Mesenchymal stem cell (in vitro differentiated cells and primary cell): ENCODE measurements around the gene LIMS3.
"Not testable (repeated sequence)": the region's sequence is repeated elsewhere in the genome, so short reads cannot be mapped to it uniquely, and the experiment has no call there.

Experiments used
- DNase-seq: peaks from one replicate; pipeline ENCODE4 v3.0.0-alpha.2; 2013
- H2AFZ ChIP-seq: one replicate; pipeline ENCODE4 v1.6.1; 2013; ENCODE audit warnings: low read depth, mild to moderate bottlenecking, control low read depth, inconsistent platforms, low read length, moderate library complexity
- H2AK5ac ChIP-seq: 2 replicates; pipeline ENCODE4 v1.6.1; 2013; ENCODE audit warnings: low read length, moderate library complexity, mild to moderate bottlenecking, inconsistent platforms; ENCODE audit not compliant: severe bottlenecking
- H2BK120ac ChIP-seq: one replicate; pipeline ENCODE4 v1.6.1; 2013; ENCODE audit warnings: low read depth, mild to moderate bottlenecking, inconsistent platforms, low read length, moderate library complexity
- H2BK12ac ChIP-seq, 2 experiments: one replicate each; pipeline ENCODE4 v1.6.1; 2013; ENCODE audit warnings: inconsistent platforms in 2 of 2, low read length in 2 of 2, mild to moderate bottlenecking in 2 of 2, moderate library complexity in 2 of 2, control low read depth in 1 of 2
- H2BK15ac ChIP-seq: one replicate; pipeline ENCODE4 v1.6.1; 2013; ENCODE audit warnings: mild to moderate bottlenecking, low read depth, inconsistent platforms; ENCODE audit not compliant: poor library complexity, severe bottlenecking
- H2BK5ac ChIP-seq: 2 replicates; pipeline ENCODE4 v1.6.1; 2013; ENCODE audit warnings: low read depth, mild to moderate bottlenecking, low read length, control low read depth, inconsistent platforms; ENCODE audit not compliant: poor library complexity, severe bottlenecking
- H3K14ac ChIP-seq, 2 experiments: one replicate each; pipeline ENCODE4 v1.6.1; 2013; ENCODE audit warnings: inconsistent platforms in 2 of 2, low read length in 2 of 2, control low read depth in 1 of 2, mild to moderate bottlenecking in 1 of 2, moderate library complexity in 1 of 2
- H3K18ac ChIP-seq, 2 experiments: one replicate each; pipeline ENCODE4 v1.6.1; 2013; ENCODE audit warnings: inconsistent platforms in 2 of 2, low read length in 2 of 2, control low read depth in 1 of 2, low read depth in 1 of 2, mild to moderate bottlenecking in 1 of 2
- H3K23ac ChIP-seq, 2 experiments: one replicate each; pipeline ENCODE4 v1.6.1; 2013; ENCODE audit warnings: inconsistent platforms in 2 of 2, low read length in 2 of 2, mild to moderate bottlenecking in 2 of 2, moderate library complexity in 2 of 2, control low read depth in 1 of 2
- H3K27ac ChIP-seq: 2 replicates; pipeline ENCODE4 v1.5.1; 2013; ENCODE audit warnings: mild to moderate bottlenecking, moderate library complexity, low read length, control low read depth, inconsistent platforms; ENCODE audit not compliant: poor library complexity, severe bottlenecking
- H3K27me3 ChIP-seq, 2 experiments: 2 replicates each; pipeline versions ENCODE4 v1.6.1 to v1.7.0; 2013; ENCODE audit warnings: low read length in 2 of 2, mild to moderate bottlenecking in 2 of 2, moderate library complexity in 2 of 2, control low read depth in 1 of 2, inconsistent platforms in 1 of 2; ENCODE audit not compliant: control insufficient read depth in 1 of 2, insufficient read depth in 1 of 2
- H3K36me3 ChIP-seq, 2 experiments: 2 replicates each; pipeline versions ENCODE4 v1.6.1 to v1.7.0; 2013; ENCODE audit warnings: low read length in 2 of 2, control low read depth in 1 of 2, inconsistent platforms in 1 of 2, low read depth in 1 of 2, mild to moderate bottlenecking in 1 of 2; ENCODE audit not compliant: insufficient read depth in 2 of 2, control insufficient read depth in 1 of 2
- H3K4ac ChIP-seq, 2 experiments: one replicate each; pipeline ENCODE4 v1.6.1; 2013; ENCODE audit warnings: inconsistent platforms in 2 of 2, low read length in 2 of 2, mild to moderate bottlenecking in 2 of 2, moderate library complexity in 2 of 2, control low read depth in 1 of 2, low read depth in 1 of 2
- H3K4me1 ChIP-seq: 2 replicates; pipeline ENCODE4 v1.6.1; 2013; ENCODE audit warnings: low read depth, low read length, control low read depth; ENCODE audit not compliant: control insufficient read depth, insufficient read depth
- H3K4me2 ChIP-seq: 2 replicates; pipeline ENCODE4 v1.6.1; 2013; ENCODE audit warnings: low read length, mild to moderate bottlenecking, inconsistent platforms; ENCODE audit not compliant: poor library complexity, severe bottlenecking
- H3K4me3 ChIP-seq, 2 experiments: 2 replicates each; pipeline versions ENCODE4 v1.5.1 to v1.7.0; 2013; ENCODE audit warnings: low read length in 2 of 2, mild to moderate bottlenecking in 2 of 2, control low read depth in 1 of 2, low read depth in 1 of 2; ENCODE audit not compliant: insufficient read depth in 1 of 2
- H3K79me1 ChIP-seq: replicated peaks from 2 replicates; pipeline ENCODE4 v1.6.1; 2013; ENCODE audit warnings: mild to moderate bottlenecking, control low read depth, low read length, inconsistent platforms; ENCODE audit not compliant: poor library complexity, severe bottlenecking
- H3K9ac ChIP-seq: 2 replicates; pipeline ENCODE4 v1.7.0; 2013; ENCODE audit warnings: mild to moderate bottlenecking, low read length, moderate library complexity
- H3K9me3 ChIP-seq: 2 replicates; pipeline ENCODE4 v1.7.0; 2013; ENCODE audit warnings: mild to moderate bottlenecking, low read length; ENCODE audit not compliant: control insufficient read depth
- H4K8ac ChIP-seq: one replicate; pipeline ENCODE4 v1.6.1; 2013; ENCODE audit warnings: inconsistent platforms, mild to moderate bottlenecking, low read length, moderate library complexity
- H4K91ac ChIP-seq: one replicate; pipeline ENCODE4 v1.6.1; 2013; ENCODE audit warnings: mild to moderate bottlenecking, low read length, inconsistent platforms
- WGBS: methylation state at CpG from one replicate; pipeline ENCODE4 v1.1.7; 2013; ENCODE audit warnings: mixed read lengths; 5-methylcytosine and 5-hydroxymethylcytosine counted together

LIMS3 gene

GRCh38 chr2:109963942-109964341, 65.5 kb downstream of the LIMS3 start:
- not testable (repeated sequence) for H3K14ac ChIP-seq, H3K4me3 ChIP-seq, H3K27ac ChIP-seq, H3K4me1 ChIP-seq, H2BK15ac ChIP-seq, H2BK12ac ChIP-seq, H3K4ac ChIP-seq, H3K23ac ChIP-seq, H3K9me3 ChIP-seq, H3K27me3 ChIP-seq, H3K36me3 ChIP-seq, H3K9ac ChIP-seq, H3K79me1 ChIP-seq, H2AK5ac ChIP-seq, H3K18ac ChIP-seq, H4K8ac ChIP-seq, DNase-seq, H2BK120ac ChIP-seq, H2AFZ ChIP-seq, H2BK5ac ChIP-seq, H4K91ac ChIP-seq, H3K4me2 ChIP-seq
- WGBS, result no CpG with 5 or more reads among the region's 1 CpG

DNA sequence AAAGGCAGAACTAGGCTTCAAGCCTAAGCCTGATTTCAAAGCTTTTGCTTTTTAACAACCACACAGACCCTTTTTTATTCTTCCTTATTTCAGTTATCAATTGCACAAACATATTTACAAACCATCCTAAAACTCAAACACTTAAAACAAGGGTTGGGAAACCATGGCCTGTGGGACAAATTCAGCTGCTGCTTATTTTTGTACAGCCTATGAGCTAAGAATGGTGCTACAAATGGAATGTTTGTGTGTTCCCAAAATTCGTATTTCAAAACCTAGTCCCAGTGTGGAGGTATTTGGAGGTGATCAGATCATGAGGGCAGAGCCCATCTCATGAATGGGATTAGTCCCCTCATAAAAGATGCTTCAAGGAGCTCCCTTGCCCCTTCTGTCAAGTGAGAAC, 67.0 kb downstream of the LIMS3 start:
- not testable (repeated sequence) for H2BK120ac ChIP-seq, H3K4me2 ChIP-seq, H3K14ac ChIP-seq, H3K4me1 ChIP-seq, H3K27me3 ChIP-seq, H3K9ac ChIP-seq, H2AK5ac ChIP-seq, H2AFZ ChIP-seq, H2BK12ac ChIP-seq, H4K91ac ChIP-seq, H3K4ac ChIP-seq, H3K79me1 ChIP-seq, H3K36me3 ChIP-seq, H3K23ac ChIP-seq, H4K8ac ChIP-seq, DNase-seq, H3K9me3 ChIP-seq, H3K4me3 ChIP-seq, H2BK5ac ChIP-seq, H3K18ac ChIP-seq, H3K27ac ChIP-seq, H2BK15ac ChIP-seq
- WGBS, result no CpG with 5 or more reads among the region's 1 CpG

DNA sequence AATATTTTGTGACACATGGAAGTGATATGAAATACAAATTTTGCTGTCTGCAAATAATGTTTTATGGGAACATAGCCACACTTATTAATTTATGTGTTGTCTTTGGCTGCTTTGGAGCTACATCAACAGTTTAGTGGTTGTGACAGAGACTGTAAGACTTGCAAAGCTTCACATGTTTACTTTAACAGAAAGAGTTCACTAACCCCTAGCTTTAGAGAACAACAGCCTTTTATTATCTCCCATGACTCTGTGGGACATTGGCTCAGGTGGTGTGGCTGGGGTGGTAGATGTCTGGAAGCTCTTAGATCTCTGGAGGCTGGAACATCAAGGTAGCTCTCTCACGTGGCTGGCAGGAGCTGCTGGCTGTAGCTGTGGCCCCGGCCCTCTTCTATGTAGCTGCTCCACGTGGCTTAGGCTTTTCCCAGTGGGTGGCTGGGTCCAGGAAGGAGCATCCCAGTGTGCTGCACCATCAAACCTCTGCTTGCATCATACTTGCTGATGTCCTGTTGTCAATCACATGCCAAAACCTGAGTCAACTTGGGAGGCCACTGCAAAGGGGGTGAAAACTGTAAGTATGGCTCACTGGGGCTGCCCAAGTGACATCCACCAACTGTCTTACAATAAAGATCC, 67.7 kb downstream of the LIMS3 start:
- no CpG with 5 or more reads among the region's 3 CpGs for WGBS
- H4K8ac ChIP-seq, H3K4me2 ChIP-seq, H2BK120ac ChIP-seq, H3K27ac ChIP-seq, H3K9me3 ChIP-seq, H3K9ac ChIP-seq, H3K79me1 ChIP-seq, H2BK12ac ChIP-seq, DNase-seq, H3K23ac ChIP-seq, H3K36me3 ChIP-seq, H3K27me3 ChIP-seq, H3K4me3 ChIP-seq, H2AFZ ChIP-seq, H3K4me1 ChIP-seq, H3K4ac ChIP-seq, H4K91ac ChIP-seq, H2AK5ac ChIP-seq, H2BK15ac ChIP-seq, H2BK5ac ChIP-seq, H3K14ac ChIP-seq, H3K18ac ChIP-seq: not testable (repeated sequence)

- not testable (repeated sequence) for H3K18ac ChIP-seq, H4K8ac ChIP-seq, H3K4ac ChIP-seq, H3K14ac ChIP-seq, H2AK5ac ChIP-seq, H3K9ac ChIP-seq, H3K4me1 ChIP-seq, H2BK5ac ChIP-seq, H3K36me3 ChIP-seq, H3K27ac ChIP-seq, H3K23ac ChIP-seq, H3K4me2 ChIP-seq, H2BK12ac ChIP-seq, H2BK15ac ChIP-seq, H2BK120ac ChIP-seq, H4K91ac ChIP-seq, DNase-seq, H3K9me3 ChIP-seq, H2AFZ ChIP-seq, H3K27me3 ChIP-seq, H3K79me1 ChIP-seq, H3K4me3 ChIP-seq
- no CpG with 5 or more reads among the region's 1 CpG for WGBS
Observed at GRCh38 chr2:109966858-109967257, 68.4 kb downstream of the LIMS3 start.
